RWPE1 (cell line): ENCODE results near the gene CTR9.

Experiments used
- CTCF ChIA-PET: fragments of 350-600 bp; sonication (Branson Sonifier 250); formaldehyde crosslinking; extraction: SDS; loops from one replicate; lab custom pipeline; 2021; lab: Yijun Ruan, JAX
- POLR2A ChIA-PET: fragments of 400-600 bp; formaldehyde crosslinking; extraction: SDS; loops from one replicate; lab custom pipeline; 2020; ENCODE audit warnings: antibody characterized with exemption; ENCODE audit not compliant: low non-redundant PET; lab: Yijun Ruan, JAX
- DNase-seq: peaks from one replicate; pipeline ENCODE4 v3.0.0; 2012; ENCODE audit warnings: low spot score
- H3K27ac ChIP-seq: fragments of 450-650 bp; 2 replicates; pipeline ENCODE4 v1.5.1; 2017
- CTCF ChIP-seq: fragments of 450-650 bp; conservative IDR thresholded peaks from 2 replicates; pipeline ENCODE4 v1.5.1; 2017; ENCODE audit warnings: low read depth, mild to moderate bottlenecking

CTR9 gene

GRCh38 chr11:10796191-10796590 lies 45.1 kb downstream of the CTR9 start:
- no peak for DNase-seq
- TF ChIP-seq CTCF, result no peak
- ChIA-PET POLR2A (interaction anchor here (0.6 kb wide), 1 partner anchor 1271 kb away, joined by 4 read pairs; no protein-coding TSS in a partner anchor), CTCF (interaction anchor here (0.6 kb wide), 1 partner anchor 241 kb away, joined by 4 read pairs; no protein-coding TSS in a partner anchor)
- H3K27ac ChIP-seq, result no peak overlapping the region

GRCh38 chr11:10797001-10797400 lies 46.0 kb downstream of the CTR9 start:
- no peak for DNase-seq
- ChIA-PET CTCF (interaction anchor here (1.3 kb wide), 1 partner anchor 137 kb away, joined by 3 read pairs; no protein-coding TSS in a partner anchor), POLR2A (no interaction called here)
- H3K27ac ChIP-seq, result no peak overlapping the region
- TF ChIP-seq CTCF, result no peak

- DNase-seq, result no peak
- POLR2A ChIA-PET, result interaction anchor here (1.0 kb wide), 1 partner anchor 11 kb away, joined by 4 read pairs; the partner anchor contains the start of gene EIF4G2
- TF ChIP-seq CTCF, result no peak
- CTCF ChIA-PET, result interaction anchor here (0.7 to 1.3 kb wide), 2 partner anchors 115 to 136 kb away, joined by 3 read pairs; no protein-coding TSS in a partner anchor
- H3K27ac ChIP-seq, result no peak overlapping the region
Measured at GRCh38 chr11:10797531-10797930, 46.5 kb downstream of the CTR9 start.

GRCh38 chr11:10798330-10798928 lies 47.4 kb downstream of the CTR9 start:
- TF ChIP-seq CTCF, result no peak
- no peak overlapping the region for H3K27ac ChIP-seq
- ChIA-PET POLR2A (interaction anchor here (1.0 kb wide), 1 partner anchor 10 kb away, joined by 4 read pairs; the partner anchor contains the start of gene EIF4G2), CTCF (no interaction called here)
- no peak for DNase-seq

GRCh38 chr11:10800292-10800691 lies 49.2 kb downstream of the CTR9 start:
- TF ChIP-seq CTCF, result no peak
- DNase-seq, result no peak
- POLR2A ChIA-PET, result no interaction called here
- H3K27ac ChIP-seq, result no peak overlapping the region
- CTCF ChIA-PET, result no interaction called here

GRCh38 chr11:10803676-10804075 lies 52.6 kb downstream of the CTR9 start:
- no peak for DNase-seq
- CTCF ChIA-PET, result interaction anchor here (0.6 to 1.5 kb wide), 6 partner anchors 10 to 1435 kb away, joined by 3 to 5 read pairs (median 4); no protein-coding TSS in a partner anchor
- POLR2A ChIA-PET, result interaction anchor here (0.6 kb wide), 1 partner anchor 55 kb away, joined by 3 read pairs; no protein-coding TSS in a partner anchor
- TF ChIP-seq CTCF, result no peak
- H3K27ac ChIP-seq, result no peak overlapping the region
